Measurements from ENCODE around the gene SCUBE1. TPM values are rescaled to one million over a fixed set of nuclear protein-coding genes. Genes with fewer than 3 reads are reported as not detected.

SCUBE1 gene
- polyA plus RNA-seq, 1 of the 3 experiments (the other 2 are of a cell fraction), result 0.56 TPM

- TF ChIP-seq REST (IDR thresholded peaks at IDR 0.05; ENCODE audit: low read depth, low read length), result no peak
- TF ChIP-seq ZBTB33 (IDR thresholded peaks at IDR 0.05; ENCODE audit: borderline replicate concordance, low read depth), result no peak
- TF ChIP-seq GABPA (IDR thresholded peaks at IDR 0.05; ENCODE audit: low read depth), result no peak
- TF ChIP-seq MAX (IDR thresholded peaks at IDR 0.05; ENCODE audit: low read depth), result no peak
- TF ChIP-seq EP300 (IDR thresholded peaks at IDR 0.05; ENCODE audit: borderline replicate concordance in 1 of 2, low read depth in 1 of 2, low read length in 1 of 2), result no peak
- no peak for TF ChIP-seq TEAD4 (IDR thresholded peaks at IDR 0.05; ENCODE audit: borderline replicate concordance, insufficient read depth)
Observed at GRCh38 chr22:43277091-43277490, 66.1 kb downstream of the SCUBE1 start (continued).

GRCh38 chr22:43276321-43276720 lies 66.9 kb downstream of the SCUBE1 start:
- ChIA-PET POLR2A (no interaction called here), CTCF (interaction anchor here (1.1 to 11.1 kb wide), 3 partner anchors 38 to 69 kb away, joined by 3 to 207 read pairs (median 4); partner anchors contain the start of gene SCUBE1)
- no peaks in the 10 kb centered on the region for H4K20me1 ChIP-seq (ENCODE audit: insufficient read depth)
- no peak overlapping the region for H2AFZ ChIP-seq (ENCODE audit: low read depth)
- no peaks in the 10 kb centered on the region for H3K9me3 ChIP-seq
- no peaks in the 10 kb centered on the region for H3K36me3 ChIP-seq (replicated peaks in 1 of 2; ENCODE audit: control insufficient read depth in 1 of 2, insufficient read depth in 2 of 2, low read length in 1 of 2)
- no peak overlapping the region for H3K4me2 ChIP-seq
- H3K4me3 ChIP-seq (ENCODE audit: low read depth in 2 of 2, low read length in 1 of 2), result no peak overlapping the region
- H3K79me2 ChIP-seq (ENCODE audit: insufficient read depth), result no peaks in the 10 kb centered on the region
- no peak for DNase-seq
- H3K9ac ChIP-seq, result no peak overlapping the region
- H3K9me2 ChIP-seq, result no peaks in the 10 kb centered on the region
- peaks cover 0 to 23% of the 10 kb centered on the region in 2 experiments; a peak in 1 of 4 replicates for H3K4me1 ChIP-seq (ENCODE audit: control insufficient read depth in 1 of 2, insufficient read depth in 2 of 2, low read depth in 1 of 2, low read length in 1 of 2)
- 50% methylated on average over 3 of the region's 12 CpGs for WGBS (ENCODE audit: low lambda C conversion rate)
- H3K27ac ChIP-seq (ENCODE audit: low read depth in 2 of 2, low read length in 1 of 2), result no peak overlapping the region; a peak in 1 of 4 replicates
- no peaks in the 10 kb centered on the region for H3K27me3 ChIP-seq (ENCODE audit: insufficient read depth)
- no peaks in the 10 kb centered on the region for H3F3A ChIP-seq (replicated peaks; ENCODE audit: insufficient read depth)
- no peak for TF ChIP-seq FOSL2 (IDR thresholded peaks at IDR 0.05; ENCODE audit: borderline replicate concordance, low read depth)
- TF ChIP-seq YY1 (IDR thresholded peaks at IDR 0.05; ENCODE audit: low read depth), result no peak
- TF ChIP-seq GABPA (IDR thresholded peaks at IDR 0.05; ENCODE audit: low read depth), result no peak
- TF ChIP-seq REST (IDR thresholded peaks at IDR 0.05; ENCODE audit: low read depth, low read length), result no peak
- TF ChIP-seq RAD21 (IDR thresholded peaks at IDR 0.05; ENCODE audit: low read length), result no peak
- TF ChIP-seq GATA2 (CRISPR knock-in tag; IDR thresholded peaks at IDR 0.05), result no peak
- no peak for TF ChIP-seq SIN3A (IDR thresholded peaks at IDR 0.05; ENCODE audit: borderline replicate concordance, low read depth, low read length)
- no peak for TF ChIP-seq MXI1 (IDR thresholded peaks at IDR 0.05; ENCODE audit: low read depth, low read length)
- no peak for TF ChIP-seq NRF1 (IDR thresholded peaks at IDR 0.05; ENCODE audit: low read depth, low read length)
- no peak for TF ChIP-seq USF2 (IDR thresholded peaks at IDR 0.05; ENCODE audit: borderline replicate concordance, low read depth, low read length)
- TF ChIP-seq FOXM1 (IDR thresholded peaks at IDR 0.05; ENCODE audit: low read depth), result no peak

Data from SK-N-SH (cell line).